Immature natural killer cell (primary cell): ENCODE data around the gene MGAM2. TPM values are rescaled to one million over a fixed set of nuclear protein-coding genes. Genes with fewer than 3 reads are reported as not detected.

Source experiments
- DNase-seq, 3 donors: peaks; one replicate each; pipeline ENCODE4 v3.0.0; 2022; ENCODE audit warnings: mixed read lengths in 1 of 3
- H3K27ac Mint-ChIP-seq, 6 donors: one replicate each; pipeline ENCODE4 v1.8.0; 2020; ENCODE audit warnings: mixed read lengths in 6 of 6, mild to moderate bottlenecking in 5 of 6, inconsistent platforms in 4 of 6, moderate library complexity in 3 of 6
- H3K27me3 Mint-ChIP-seq, 3 donors: one replicate each; pipeline ENCODE4 v1.8.0; 2020 to 2021; ENCODE audit warnings: low read depth in 3 of 3, mild to moderate bottlenecking in 3 of 3, mixed read lengths in 3 of 3, moderate library complexity in 3 of 3, inconsistent platforms in 1 of 3
- H3K36me3 Mint-ChIP-seq, 3 donors: one replicate each; pipeline ENCODE4 v1.8.0; 2020; ENCODE audit warnings: mixed read lengths in 3 of 3, inconsistent platforms in 2 of 3, mild to moderate bottlenecking in 2 of 3
- H3K4me1 Mint-ChIP-seq, 2 donors: one replicate each; pipeline ENCODE4 v1.8.0; 2020; ENCODE audit warnings: inconsistent platforms in 2 of 2, mild to moderate bottlenecking in 2 of 2, mixed read lengths in 2 of 2, moderate library complexity in 1 of 2
- H3K4me3 Mint-ChIP-seq, 5 donors: one replicate each; pipeline ENCODE4 v1.8.0; 2020; ENCODE audit warnings: mild to moderate bottlenecking in 5 of 5, mixed read lengths in 5 of 5, inconsistent platforms in 3 of 5, moderate library complexity in 3 of 5
- H3K9me3 Mint-ChIP-seq, 6 donors: one replicate each; pipeline ENCODE4 v1.8.0; 2020; ENCODE audit warnings: mild to moderate bottlenecking in 6 of 6, mixed read lengths in 6 of 6, inconsistent platforms in 4 of 6, moderate library complexity in 3 of 6
- polyA plus RNA-seq, 3 donors: library from polyadenylated mRNA; unstranded; fragments of 300-500 nt; fragmentation: Illumina TruSeq; gene quantifications; one replicate each; pipeline ENCODE4 v1.2.3, GENCODE V29; 2021

MGAM2 gene
- polyA plus RNA-seq, 3 donors from 2014 or later: 0.10 TPM; not detected in 2

- Mint-ChIP-seq H3K4me3 (no peak overlapping the region), H3K9me3 (peaks cover 0 to 2% (median 0%) of the 10 kb centered on the region in 6 donors), H3K4me1 (no peaks in the 10 kb centered on the region), H3K27me3 (peaks cover 3 to 9% (median 7%) of the 10 kb centered on the region in 3 donors), H3K27ac (no peak overlapping the region), H3K36me3 (no peaks in the 10 kb centered on the region)
- DNase-seq: no peak
These were observed 22.2 kb downstream of the MGAM2 start for GRCh38 chr7:142133731-142134148.

- Mint-ChIP-seq H3K27ac (no peak overlapping the region), H3K36me3 (no peaks in the 10 kb centered on the region), H3K9me3 (peaks cover 0 to 2% (median 0%) of the 10 kb centered on the region in 6 donors), H3K4me1 (no peaks in the 10 kb centered on the region), H3K4me3 (no peak overlapping the region), H3K27me3 (peaks cover 3 to 10% (median 7%) of the 10 kb centered on the region in 3 donors)
- no peak for DNase-seq
These were observed 23.4 kb downstream of the MGAM2 start for GRCh38 chr7:142134909-142135308.

- no peaks in the 10 kb centered on the region for H3K36me3 Mint-ChIP-seq
- H3K27me3 Mint-ChIP-seq: peaks cover 0 to 2% (median 0%) of the 10 kb centered on the region in 3 donors
- no peak overlapping the region for H3K4me3 Mint-ChIP-seq
- peaks cover 0 to under 1% (median 0%) of the 10 kb centered on the region in 6 donors for H3K9me3 Mint-ChIP-seq
- no peaks in the 10 kb centered on the region for H3K4me1 Mint-ChIP-seq
- H3K27ac Mint-ChIP-seq: no peak overlapping the region
- DNase-seq: no peak
These were observed 27.5 kb downstream of the MGAM2 start for GRCh38 chr7:142138996-142139395.

GRCh38 chr7:142139597-142140400 is 28.3 kb downstream of the MGAM2 start:
- Mint-ChIP-seq H3K4me3 (no peak overlapping the region), H3K4me1 (no peaks in the 10 kb centered on the region), H3K27ac (no peak overlapping the region), H3K9me3 (no peaks in the 10 kb centered on the region), H3K36me3 (no peaks in the 10 kb centered on the region), H3K27me3 (peaks cover 0 to 3% (median 0%) of the 10 kb centered on the region in 3 donors)
- no peak for DNase-seq

GRCh38 chr7:142140401-142140959 is 29.0 kb downstream of the MGAM2 start:
- Mint-ChIP-seq H3K4me3 (no peak overlapping the region), H3K9me3 (no peaks in the 10 kb centered on the region), H3K27ac (no peak overlapping the region), H3K27me3 (peaks cover 0 to 9% (median 0%) of the 10 kb centered on the region in 3 donors), H3K4me1 (no peaks in the 10 kb centered on the region), H3K36me3 (no peaks in the 10 kb centered on the region)
- no peak for DNase-seq

GRCh38 chr7:142142702-142143101 is 31.2 kb downstream of the MGAM2 start:
- no peaks in the 10 kb centered on the region for H3K36me3 Mint-ChIP-seq
- no peaks in the 10 kb centered on the region for H3K9me3 Mint-ChIP-seq

GRCh38 chr7:142146124-142146523 is 34.6 kb downstream of the MGAM2 start:
- peaks cover 0 to 4% (median 0%) of the 10 kb centered on the region in 3 donors for H3K36me3 Mint-ChIP-seq
- H3K27me3 Mint-ChIP-seq: peaks cover 4 to 8% (median 5%) of the 10 kb centered on the region in 3 donors
- peaks cover 0 to 4% (median under 1%) of the 10 kb centered on the region in 6 donors for H3K9me3 Mint-ChIP-seq
- no peak for DNase-seq
- H3K4me3 Mint-ChIP-seq: no peak overlapping the region
- peaks cover 0 to 6% of the 10 kb centered on the region in 2 donors for H3K4me1 Mint-ChIP-seq
- no peak overlapping the region for H3K27ac Mint-ChIP-seq

More at GRCh38 chr7:142142702-142143101, 31.2 kb downstream of the MGAM2 start:
- no peak for DNase-seq
- Mint-ChIP-seq H3K4me1 (no peaks in the 10 kb centered on the region), H3K27ac (no peak overlapping the region), H3K27me3 (peaks cover 2 to 9% (median 3%) of the 10 kb centered on the region in 3 donors), H3K4me3 (no peak overlapping the region)

- H3K27me3 Mint-ChIP-seq: peaks cover 1 to 9% (median 4%) of the 10 kb centered on the region in 3 donors
- DNase-seq: no peak
- no peak overlapping the region for H3K27ac Mint-ChIP-seq
- H3K4me1 Mint-ChIP-seq: peaks cover 12 to 28% of the 10 kb centered on the region in 2 donors
- peaks cover 0 to 4% (median under 1%) of the 10 kb centered on the region in 6 donors for H3K9me3 Mint-ChIP-seq
- no peak overlapping the region for H3K4me3 Mint-ChIP-seq
- H3K36me3 Mint-ChIP-seq: peaks cover 0 to 4% (median 0%) of the 10 kb centered on the region in 3 donors
These were observed 38.8 kb downstream of the MGAM2 start for GRCh38 chr7:142150356-142150755.

- no peak for DNase-seq
- Mint-ChIP-seq H3K4me1 (peaks cover 12 to 28% of the 10 kb centered on the region in 2 donors), H3K36me3 (peaks cover 0 to 4% (median 0%) of the 10 kb centered on the region in 3 donors), H3K9me3 (peaks cover 0 to 4% (median under 1%) of the 10 kb centered on the region in 6 donors), H3K27ac (no peak overlapping the region), H3K4me3 (no peak overlapping the region), H3K27me3 (peaks cover 0 to 9% (median 4%) of the 10 kb centered on the region in 3 donors)
These were observed 39.4 kb downstream of the MGAM2 start for GRCh38 chr7:142150869-142151268.

GRCh38 chr7:142152076-142152475 is 40.6 kb downstream of the MGAM2 start:
- H3K9me3 Mint-ChIP-seq: peaks cover 0 to 4% (median under 1%) of the 10 kb centered on the region in 6 donors
- DNase-seq: peak; percentile 10 to 34 (median 10)
- no peak overlapping the region for H3K27ac Mint-ChIP-seq

GRCh38 chr7:142153400-142153799 is 41.9 kb downstream of the MGAM2 start:
- no peak overlapping the region for H3K27ac Mint-ChIP-seq
- H3K27me3 Mint-ChIP-seq: peaks cover 0 to 6% (median 4%) of the 10 kb centered on the region in 3 donors
- H3K36me3 Mint-ChIP-seq: peaks cover 0 to 4% (median 0%) of the 10 kb centered on the region in 3 donors
- no peak overlapping the region for H3K4me3 Mint-ChIP-seq
- H3K9me3 Mint-ChIP-seq: peaks cover 0 to 2% (median 0%) of the 10 kb centered on the region in 6 donors
- peaks cover 12 to 25% of the 10 kb centered on the region in 2 donors for H3K4me1 Mint-ChIP-seq
- DNase-seq: no peak

More at GRCh38 chr7:142152076-142152475, 40.6 kb downstream of the MGAM2 start:
- Mint-ChIP-seq H3K27me3 (peaks cover 0 to 6% (median 3%) of the 10 kb centered on the region in 3 donors), H3K4me3 (peak overlapping the region in 1 of 5 donors; percentile 51), H3K36me3 (peaks cover 0 to 4% (median 0%) of the 10 kb centered on the region in 3 donors), H3K4me1 (peaks cover 12 to 28% of the 10 kb centered on the region in 2 donors)

GRCh38 chr7:142158736-142159496 is 47.4 kb downstream of the MGAM2 start:
- Mint-ChIP-seq H3K4me1 (peaks cover 0 to under 1% of the 10 kb centered on the region in 2 donors), H3K4me3 (no peak overlapping the region), H3K27me3 (peaks cover 0 to 3% (median 0%) of the 10 kb centered on the region in 3 donors), H3K27ac (no peak overlapping the region), H3K36me3 (no peaks in the 10 kb centered on the region), H3K9me3 (peaks cover 0 to 5% (median 0%) of the 10 kb centered on the region in 6 donors)
- no peak for DNase-seq

GRCh38 chr7:142161921-142162320 is 50.4 kb downstream of the MGAM2 start:
- H3K9me3 Mint-ChIP-seq: peaks cover 0 to 6% (median 0%) of the 10 kb centered on the region in 6 donors
- H3K27me3 Mint-ChIP-seq: peaks cover 0 to 3% (median 0%) of the 10 kb centered on the region in 3 donors
- DNase-seq: no peak
- no peaks in the 10 kb centered on the region for H3K36me3 Mint-ChIP-seq
- no peak overlapping the region for H3K4me3 Mint-ChIP-seq
- no peak overlapping the region for H3K27ac Mint-ChIP-seq
- H3K4me1 Mint-ChIP-seq: no peaks in the 10 kb centered on the region
